ENCODE data around the gene OPN4.

DNA sequence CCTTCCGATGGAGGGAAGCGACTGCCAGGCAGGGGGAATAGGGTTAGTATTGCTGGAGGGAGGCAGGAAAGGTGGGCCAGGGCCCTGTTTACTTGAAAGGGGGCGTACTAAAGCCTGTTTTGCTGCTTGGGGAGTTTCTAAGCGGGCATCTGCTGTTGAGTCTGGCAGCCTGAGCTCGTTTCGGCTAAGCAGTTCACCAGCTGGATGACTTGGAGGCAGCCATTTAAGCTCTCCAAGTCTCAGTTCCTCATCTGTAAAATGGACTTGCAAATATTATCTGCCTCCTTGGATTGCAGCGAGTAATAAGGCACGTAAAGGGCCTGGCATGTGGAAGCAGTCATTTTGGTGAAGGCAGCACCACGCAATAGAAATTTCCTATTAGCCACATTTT lies 58.0 kb downstream of the OPN4 start:
- TF ChIP-seq, protein P1, sequence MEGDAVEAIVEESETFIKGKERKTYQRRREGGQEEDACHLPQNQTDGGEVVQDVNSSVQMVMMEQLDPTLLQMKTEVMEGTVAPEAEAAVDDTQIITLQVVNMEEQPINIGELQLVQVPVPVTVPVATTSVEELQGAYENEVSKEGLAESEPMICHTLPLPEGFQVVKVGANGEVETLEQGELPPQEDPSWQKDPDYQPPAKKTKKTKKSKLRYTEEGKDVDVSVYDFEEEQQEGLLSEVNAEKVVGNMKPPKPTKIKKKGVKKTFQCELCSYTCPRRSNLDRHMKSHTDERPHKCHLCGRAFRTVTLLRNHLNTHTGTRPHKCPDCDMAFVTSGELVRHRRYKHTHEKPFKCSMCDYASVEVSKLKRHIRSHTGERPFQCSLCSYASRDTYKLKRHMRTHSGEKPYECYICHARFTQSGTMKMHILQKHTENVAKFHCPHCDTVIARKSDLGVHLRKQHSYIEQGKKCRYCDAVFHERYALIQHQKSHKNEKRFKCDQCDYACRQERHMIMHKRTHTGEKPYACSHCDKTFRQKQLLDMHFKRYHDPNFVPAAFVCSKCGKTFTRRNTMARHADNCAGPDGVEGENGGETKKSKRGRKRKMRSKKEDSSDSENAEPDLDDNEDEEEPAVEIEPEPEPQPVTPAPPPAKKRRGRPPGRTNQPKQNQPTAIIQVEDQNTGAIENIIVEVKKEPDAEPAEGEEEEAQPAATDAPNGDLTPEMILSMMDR (IDR thresholded peaks at IDR 0.05): no peak
- TF ChIP-seq EP300 (IDR thresholded peaks at IDR 0.05): no peak
- TF ChIP-seq POLR2A (IDR thresholded peaks at IDR 0.05): no peak
